ENCODE measurements around the gene BRD3OS.

BRD3OS gene

DNA sequence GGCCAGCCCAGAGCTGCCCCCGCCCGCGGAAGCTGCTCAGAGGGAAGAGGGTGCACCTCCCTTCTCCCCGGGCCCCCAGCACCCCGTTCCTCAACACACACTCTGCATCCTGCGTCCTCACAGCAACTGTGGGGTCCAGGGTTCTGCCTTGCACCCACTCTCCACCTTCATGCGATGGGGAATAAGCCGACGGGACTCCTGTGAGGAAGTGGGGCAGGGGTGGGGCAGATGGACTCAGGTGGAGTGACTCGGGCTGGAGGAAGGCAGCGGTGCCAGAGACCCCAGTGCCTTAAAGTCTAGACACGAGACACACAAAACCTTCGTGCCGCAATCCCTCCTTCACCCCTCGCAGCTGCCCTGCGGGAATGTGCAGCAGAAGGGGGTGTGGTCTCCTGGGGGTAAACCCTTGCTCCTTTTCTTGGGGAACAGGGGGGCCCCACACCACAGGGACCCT lies 33.9 kb downstream of the BRD3OS start:
- TF ChIP-seq, protein P1, sequence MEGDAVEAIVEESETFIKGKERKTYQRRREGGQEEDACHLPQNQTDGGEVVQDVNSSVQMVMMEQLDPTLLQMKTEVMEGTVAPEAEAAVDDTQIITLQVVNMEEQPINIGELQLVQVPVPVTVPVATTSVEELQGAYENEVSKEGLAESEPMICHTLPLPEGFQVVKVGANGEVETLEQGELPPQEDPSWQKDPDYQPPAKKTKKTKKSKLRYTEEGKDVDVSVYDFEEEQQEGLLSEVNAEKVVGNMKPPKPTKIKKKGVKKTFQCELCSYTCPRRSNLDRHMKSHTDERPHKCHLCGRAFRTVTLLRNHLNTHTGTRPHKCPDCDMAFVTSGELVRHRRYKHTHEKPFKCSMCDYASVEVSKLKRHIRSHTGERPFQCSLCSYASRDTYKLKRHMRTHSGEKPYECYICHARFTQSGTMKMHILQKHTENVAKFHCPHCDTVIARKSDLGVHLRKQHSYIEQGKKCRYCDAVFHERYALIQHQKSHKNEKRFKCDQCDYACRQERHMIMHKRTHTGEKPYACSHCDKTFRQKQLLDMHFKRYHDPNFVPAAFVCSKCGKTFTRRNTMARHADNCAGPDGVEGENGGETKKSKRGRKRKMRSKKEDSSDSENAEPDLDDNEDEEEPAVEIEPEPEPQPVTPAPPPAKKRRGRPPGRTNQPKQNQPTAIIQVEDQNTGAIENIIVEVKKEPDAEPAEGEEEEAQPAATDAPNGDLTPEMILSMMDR (IDR thresholded peaks at IDR 0.05; ENCODE audit: insufficient read depth, missing control alignments) = no peak
- FAIRE-seq = no peak

DNA sequence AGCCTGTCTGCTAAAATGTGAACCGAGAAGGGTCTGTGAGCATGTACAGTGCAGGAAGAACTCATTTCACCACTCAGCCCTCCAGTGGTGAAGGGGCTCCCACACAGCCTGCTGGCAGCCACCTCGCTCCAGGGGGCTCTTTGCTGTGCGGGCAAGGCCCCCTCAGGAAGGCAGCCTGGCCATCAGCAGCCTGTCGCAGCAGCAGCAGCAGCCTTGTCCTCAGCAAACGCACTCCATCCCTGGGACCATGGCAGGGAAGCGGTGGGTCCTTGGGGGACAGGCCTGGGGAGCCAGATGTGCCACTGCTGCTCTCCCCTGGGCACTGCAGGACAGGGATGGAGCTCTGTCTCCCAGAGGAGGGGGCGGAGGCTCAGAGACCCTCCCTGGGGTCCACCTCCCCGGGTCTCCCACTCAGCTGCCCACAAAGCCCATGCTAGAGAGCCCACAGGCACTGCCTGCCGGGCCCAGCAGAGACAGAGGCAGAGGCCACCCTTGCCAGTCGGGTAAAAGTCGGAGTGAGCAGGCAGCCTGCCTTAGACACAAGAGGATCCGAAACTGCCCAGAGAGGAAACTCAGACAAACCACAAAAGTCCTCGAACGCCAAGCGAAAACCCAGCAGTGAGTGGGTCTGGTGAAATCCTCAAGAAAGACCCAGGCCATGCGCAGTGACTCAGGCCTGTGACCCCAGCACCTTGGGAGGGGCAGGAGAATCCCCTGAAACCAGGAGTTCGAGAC lies 34.5 kb downstream of the BRD3OS start:
- TF ChIP-seq, protein P1 (IDR thresholded peaks at IDR 0.05; ENCODE audit: insufficient read depth, missing control alignments) = no peak
- FAIRE-seq (no peak), DNase-seq (ENCODE audit: insufficient read length, low spot score) (peak; percentile 13)

More for the DNA sequence above, 33.9 kb downstream of the BRD3OS start:
- peak; percentile 11 for DNase-seq (ENCODE audit: insufficient read length, low spot score)

DNA sequence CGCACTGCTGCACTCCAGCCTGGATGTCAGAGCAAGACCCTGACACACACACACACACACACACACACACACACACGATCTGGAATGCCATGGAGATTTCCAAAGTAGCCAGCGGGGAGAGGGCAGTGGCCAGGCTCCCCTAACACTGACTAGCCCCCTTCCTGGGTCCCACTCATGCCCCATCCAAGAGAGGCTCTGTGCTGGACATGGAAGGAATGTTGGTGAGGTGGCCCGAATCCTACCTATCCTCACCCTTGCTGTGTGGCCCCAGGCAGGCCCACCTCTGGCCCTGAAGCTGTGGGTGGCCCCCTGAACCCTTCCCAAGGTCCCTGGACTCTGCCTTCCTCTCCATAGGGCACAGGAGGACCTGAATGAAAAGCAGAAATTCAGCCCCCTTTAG lies 35.3 kb downstream of the BRD3OS start:
- FAIRE-seq (no peak), DNase-seq (ENCODE audit: insufficient read length, low spot score) (peak; percentile 18)

DNA sequence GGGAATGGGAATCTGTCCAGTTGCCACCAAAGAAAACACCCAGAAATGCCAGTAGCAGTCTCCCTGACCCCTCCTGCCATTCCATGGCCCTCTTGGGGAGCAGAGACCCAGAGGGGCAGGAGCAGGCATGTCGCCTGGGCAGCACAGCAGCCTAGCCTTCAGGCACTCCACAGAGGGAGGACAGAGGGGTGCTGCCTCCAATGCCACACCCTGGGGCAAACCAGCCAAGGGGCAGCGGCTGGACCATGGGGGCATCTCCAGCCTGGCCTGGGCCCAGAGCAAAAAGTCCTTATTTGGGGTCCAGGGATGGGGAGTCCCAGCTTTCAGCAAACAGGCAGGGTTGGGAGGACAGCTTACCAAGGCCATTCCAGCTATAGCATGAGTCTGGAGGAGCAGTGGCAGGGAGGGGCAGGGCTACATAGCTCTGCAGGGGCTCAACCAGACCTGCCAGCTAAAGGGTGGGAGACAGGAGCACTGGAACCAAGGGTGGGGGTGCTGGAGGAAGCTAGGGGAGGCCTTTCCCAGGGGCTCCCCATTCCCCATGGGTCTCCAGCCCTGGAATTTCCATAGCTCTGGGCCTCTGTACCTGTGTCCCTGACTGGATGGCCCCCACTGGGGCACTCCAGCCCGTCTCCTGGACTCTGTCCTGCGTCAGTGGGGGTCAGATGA lies 35.9 kb downstream of the BRD3OS start:
- DNase-seq (ENCODE audit: insufficient read length, low spot score) = peak; percentile 16
- no peak for FAIRE-seq
- TF ChIP-seq, protein P1 (IDR thresholded peaks at IDR 0.05; ENCODE audit: insufficient read depth, missing control alignments) = no peak

More for the DNA sequence above, 35.3 kb downstream of the BRD3OS start:
- TF ChIP-seq, protein P1 (IDR thresholded peaks at IDR 0.05; ENCODE audit: insufficient read depth, missing control alignments) = no peak

DNA sequence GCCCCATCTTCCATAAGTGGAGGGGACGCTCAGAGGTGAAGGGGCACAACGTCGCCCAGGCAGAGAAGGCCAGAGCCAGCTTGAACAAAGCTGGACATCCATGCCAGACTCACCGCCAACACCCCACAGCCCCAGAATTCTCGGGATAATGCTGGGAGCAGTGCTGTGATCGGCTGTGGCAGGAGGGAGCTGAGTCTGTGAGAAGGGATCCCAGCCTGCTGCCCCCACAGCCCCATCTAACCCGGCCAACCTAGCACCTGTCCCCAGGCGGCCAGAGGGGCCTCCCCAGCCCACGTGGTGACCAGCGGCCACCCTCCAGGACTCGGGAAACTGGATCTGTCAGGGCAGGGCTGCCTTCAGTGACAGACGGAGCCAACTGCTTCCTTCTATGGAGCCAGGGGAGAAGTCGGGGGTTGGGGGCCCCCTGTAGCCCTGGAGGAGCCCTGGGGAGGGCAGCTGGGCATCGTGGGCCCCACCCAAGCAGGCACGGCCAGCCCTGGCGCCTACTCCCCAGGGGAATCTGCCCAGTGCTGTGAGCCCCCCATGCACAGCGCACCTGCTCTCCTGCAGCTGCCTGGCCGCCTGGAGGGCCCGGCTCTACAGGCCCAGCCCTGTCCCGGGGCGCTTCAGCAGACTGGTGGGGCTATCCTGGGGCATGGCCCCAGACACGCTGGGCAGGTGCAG lies 36.5 kb downstream of the BRD3OS start:
- FAIRE-seq (no peak), DNase-seq (ENCODE audit: insufficient read length, low spot score) (peak; percentile 12)
- TF ChIP-seq, protein P1 (IDR thresholded peaks at IDR 0.05; ENCODE audit: insufficient read depth, missing control alignments) = no peak

DNA sequence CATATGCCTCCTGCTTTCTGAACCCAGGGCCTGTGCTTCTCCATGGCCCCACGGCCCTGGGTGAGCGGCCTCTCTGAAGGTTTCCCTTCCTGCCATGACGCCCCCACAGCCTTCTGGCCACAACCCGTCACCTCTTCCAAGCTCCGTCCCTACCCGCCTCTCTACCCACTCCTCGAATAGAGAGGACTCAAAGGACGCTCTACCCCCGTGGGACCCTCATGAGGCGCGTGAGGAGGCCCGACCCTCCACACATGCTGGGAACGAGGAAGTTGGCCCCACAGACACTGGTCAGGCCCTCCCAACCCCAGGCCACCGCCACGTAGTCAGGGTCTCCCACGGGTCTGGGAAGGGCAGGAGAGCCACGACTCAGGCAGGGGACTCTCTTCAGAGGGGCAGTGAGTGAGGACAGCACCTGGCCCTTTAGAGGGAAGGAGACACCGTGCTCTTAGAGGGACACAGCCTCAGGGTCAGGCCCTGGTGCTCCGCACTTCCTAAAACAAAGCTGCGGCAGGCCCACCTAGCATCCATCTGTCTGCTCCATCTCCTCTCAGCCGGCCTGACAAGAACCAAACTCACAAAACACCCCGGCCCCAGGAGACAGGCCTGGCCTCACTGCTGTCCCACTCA lies 37.3 kb downstream of the BRD3OS start:
- no peak for FAIRE-seq
- peak; percentile 21 for DNase-seq (ENCODE audit: insufficient read length, low spot score)
- TF ChIP-seq, protein P1 (IDR thresholded peaks at IDR 0.05; ENCODE audit: insufficient read depth, missing control alignments) = no peak
